Large intestine (tissue), 3 donors: Measurements from ENCODE around the gene MIPOL1. TPM values are rescaled to one million over a fixed set of nuclear protein-coding genes. Genes with fewer than 3 reads are reported as not detected.

Source experiments
- DNase-seq, 2 donors: peaks; one replicate each; pipeline versions ENCODE4 v3.0.0 to v3.0.0-alpha.2; 2013
- H3K27ac ChIP-seq: one replicate; pipeline ENCODE4 v1.5.1; 2013; ENCODE audit warnings: low read length
- H3K27me3 ChIP-seq: 2 replicates; pipeline ENCODE4 v1.6.1; 2013; ENCODE audit warnings: low read length; ENCODE audit not compliant: control insufficient read depth, insufficient read depth
- H3K36me3 ChIP-seq: 2 replicates; pipeline ENCODE4 v1.6.1; 2013; ENCODE audit warnings: low read length; ENCODE audit not compliant: control insufficient read depth, insufficient read depth
- H3K4me1 ChIP-seq: one replicate; pipeline ENCODE4 v1.6.1; 2013; ENCODE audit warnings: low read length; ENCODE audit not compliant: control insufficient read depth, insufficient read depth
- H3K4me3 ChIP-seq: one replicate; pipeline ENCODE4 v1.5.1; 2013; ENCODE audit warnings: low read length
- H3K9me3 ChIP-seq: one replicate; pipeline ENCODE4 v1.6.1; 2013; ENCODE audit warnings: mild to moderate bottlenecking, low read depth, low read length, moderate library complexity; ENCODE audit not compliant: control insufficient read depth
- WGBS: methylation state at CpG from one replicate; pipeline ENCODE4 v1.1.5; 2013; ENCODE audit warnings: low lambda C conversion rate; ENCODE audit not compliant: insufficient coverage; 5-methylcytosine and 5-hydroxymethylcytosine counted together
- polyA plus RNA-seq: library from polyadenylated mRNA; unstranded; fragments of 120-200 nt; gene quantifications from one replicate; pipeline ENCODE4 v1.2.1, GENCODE V29; 2013

The MIPOL1 gene
- polyA plus RNA-seq, 1 donor = 10.0 TPM

GRCh38 chr14:37416264-37416663 lies 218.5 kb downstream of the MIPOL1 start:
- no peak for DNase-seq
- no peaks in the 10 kb centered on the region for H3K27me3 ChIP-seq
- H3K4me1 ChIP-seq = no peaks in the 10 kb centered on the region
- no peaks in the 10 kb centered on the region for H3K36me3 ChIP-seq
- WGBS = no CpG with 5 or more reads among the region's 2 CpGs
- no peak overlapping the region for H3K4me3 ChIP-seq
- H3K9me3 ChIP-seq = no peaks in the 10 kb centered on the region
- H3K27ac ChIP-seq = no peak overlapping the region

- no peak for DNase-seq
- no peak overlapping the region for H3K4me3 ChIP-seq
- no CpG with 5 or more reads among the region's 1 CpG for WGBS
Observed at GRCh38 chr14:37417151-37417550, 219.4 kb downstream of the MIPOL1 start.

GRCh38 chr14:37417833-37418232 lies 220.1 kb downstream of the MIPOL1 start:
- Histone ChIP-seq H3K9me3 (no peaks in the 10 kb centered on the region), H3K4me1 (no peaks in the 10 kb centered on the region), H3K27me3 (no peaks in the 10 kb centered on the region), H3K4me3 (no peak overlapping the region), H3K27ac (no peak overlapping the region), H3K36me3 (no peaks in the 10 kb centered on the region)
- no CpG with 5 or more reads among the region's 1 CpG for WGBS
- no peak for DNase-seq

More at GRCh38 chr14:37417151-37417550, 219.4 kb downstream of the MIPOL1 start:
- Histone ChIP-seq H3K27ac (no peak overlapping the region), H3K4me1 (no peaks in the 10 kb centered on the region), H3K36me3 (no peaks in the 10 kb centered on the region), H3K27me3 (no peaks in the 10 kb centered on the region), H3K9me3 (no peaks in the 10 kb centered on the region)

- Histone ChIP-seq H3K4me1 (no peaks in the 10 kb centered on the region), H3K36me3 (no peaks in the 10 kb centered on the region), H3K27me3 (no peaks in the 10 kb centered on the region), H3K4me3 (no peak overlapping the region), H3K27ac (no peak overlapping the region), H3K9me3 (no peaks in the 10 kb centered on the region)
- no peak for DNase-seq
- 52% methylated on average over 2 of the region's 2 CpGs for WGBS
Observed at GRCh38 chr14:37420622-37421021, 222.9 kb downstream of the MIPOL1 start.

- H3K36me3 ChIP-seq = no peaks in the 10 kb centered on the region
- no peak overlapping the region for H3K4me3 ChIP-seq
- peak in 1 of 2 donors; percentile 22 for DNase-seq
- no peaks in the 10 kb centered on the region for H3K27me3 ChIP-seq
- no peak overlapping the region for H3K27ac ChIP-seq
- no peaks in the 10 kb centered on the region for H3K4me1 ChIP-seq
- H3K9me3 ChIP-seq = no peaks in the 10 kb centered on the region
Observed at GRCh38 chr14:37422319-37422718, 224.6 kb downstream of the MIPOL1 start.

GRCh38 chr14:37422748-37423147 lies 225.0 kb downstream of the MIPOL1 start:
- Histone ChIP-seq H3K36me3 (no peaks in the 10 kb centered on the region), H3K9me3 (no peaks in the 10 kb centered on the region), H3K4me1 (no peaks in the 10 kb centered on the region), H3K4me3 (no peak overlapping the region), H3K27ac (no peak overlapping the region), H3K27me3 (no peaks in the 10 kb centered on the region)
- WGBS = 0% methylated on average over 2 of the region's 2 CpGs
- no peak for DNase-seq

GRCh38 chr14:37428954-37429353 lies 231.2 kb downstream of the MIPOL1 start:
- H3K9me3 ChIP-seq = no peaks in the 10 kb centered on the region
- DNase-seq = no peak
- no peak overlapping the region for H3K27ac ChIP-seq
- no peak overlapping the region for H3K4me3 ChIP-seq
- no peaks in the 10 kb centered on the region for H3K4me1 ChIP-seq
- H3K27me3 ChIP-seq = no peaks in the 10 kb centered on the region
- no peaks in the 10 kb centered on the region for H3K36me3 ChIP-seq
- 100% methylated on average over 1 of the region's 1 CpG for WGBS

- no peaks in the 10 kb centered on the region for H3K36me3 ChIP-seq
- no peaks in the 10 kb centered on the region for H3K4me1 ChIP-seq
- peak in 1 of 2 donors; percentile 34 for DNase-seq
- no peaks in the 10 kb centered on the region for H3K27me3 ChIP-seq
- H3K9me3 ChIP-seq = no peaks in the 10 kb centered on the region
- no CpG with 5 or more reads among the region's 1 CpG for WGBS
- H3K4me3 ChIP-seq = no peak overlapping the region
- no peak overlapping the region for H3K27ac ChIP-seq
Observed at GRCh38 chr14:37429618-37430017, 231.9 kb downstream of the MIPOL1 start.

- no CpG with 5 or more reads among the region's 3 CpGs for WGBS
- H3K27ac ChIP-seq = no peak overlapping the region
- H3K4me1 ChIP-seq = no peaks in the 10 kb centered on the region
Observed at GRCh38 chr14:37434867-37435266, 237.1 kb downstream of the MIPOL1 start.

GRCh38 chr14:37436519-37436918 lies 238.8 kb downstream of the MIPOL1 start:
- WGBS = 17% methylated on average over 2 of the region's 3 CpGs
- no peak overlapping the region for H3K27ac ChIP-seq
- no peaks in the 10 kb centered on the region for H3K36me3 ChIP-seq
- no peak overlapping the region for H3K4me3 ChIP-seq
- no peaks in the 10 kb centered on the region for H3K27me3 ChIP-seq
- no peaks in the 10 kb centered on the region for H3K4me1 ChIP-seq
- H3K9me3 ChIP-seq = no peaks in the 10 kb centered on the region
- DNase-seq = no peak

More at GRCh38 chr14:37434867-37435266, 237.1 kb downstream of the MIPOL1 start:
- H3K9me3 ChIP-seq = no peaks in the 10 kb centered on the region
- no peak for DNase-seq
- no peaks in the 10 kb centered on the region for H3K27me3 ChIP-seq
- H3K4me3 ChIP-seq = no peak overlapping the region
- no peaks in the 10 kb centered on the region for H3K36me3 ChIP-seq

GRCh38 chr14:37437490-37437889 lies 239.8 kb downstream of the MIPOL1 start:
- H3K4me1 ChIP-seq = no peaks in the 10 kb centered on the region
- no peak overlapping the region for H3K27ac ChIP-seq
- H3K36me3 ChIP-seq = no peaks in the 10 kb centered on the region
- 67% methylated on average over 1 of the region's 2 CpGs for WGBS
- DNase-seq = no peak
- no peaks in the 10 kb centered on the region for H3K9me3 ChIP-seq
- no peak overlapping the region for H3K4me3 ChIP-seq
- no peaks in the 10 kb centered on the region for H3K27me3 ChIP-seq
